Mucosa of stomach (tissue), 1 donor: ENCODE results near the gene PLCL2.

Experiments
- H3K27me3 ChIP-seq: one replicate; pipeline ENCODE4 v1.7.0; 2013; ENCODE audit warnings: mild to moderate bottlenecking, low read length; ENCODE audit not compliant: control insufficient read depth, insufficient read depth
- H3K36me3 ChIP-seq: one replicate; pipeline ENCODE4 v1.7.0; 2013; ENCODE audit warnings: low read length; ENCODE audit not compliant: control insufficient read depth, insufficient read depth
- H3K4me1 ChIP-seq: one replicate; pipeline ENCODE4 v1.7.0; 2013; ENCODE audit warnings: mild to moderate bottlenecking, low read length; ENCODE audit not compliant: control insufficient read depth, insufficient read depth
- H3K4me3 ChIP-seq: one replicate; pipeline ENCODE4 v1.7.0; 2013; ENCODE audit warnings: low read length
- H3K9ac ChIP-seq: one replicate; pipeline ENCODE4 v1.7.0; 2013; ENCODE audit warnings: mild to moderate bottlenecking, low read length, moderate library complexity
- H3K9me3 ChIP-seq: one replicate; pipeline ENCODE4 v1.7.0; 2013; ENCODE audit warnings: mild to moderate bottlenecking, low read length, moderate library complexity; ENCODE audit not compliant: control insufficient read depth
- donor health status: Pancreatic carcinoma.

The PLCL2 gene

GRCh38 chr3:16884748-16885592, at the start of gene PLCL2:
PLCL2 (plus strand) TSS chr3:16884955; CDS start chr3:16885040, 85 bp downstream.
- no peaks in the 10 kb centered on the region for H3K27me3 ChIP-seq
- H3K4me1 ChIP-seq: peaks cover 16% of the 10 kb centered on the region
- H3K9ac ChIP-seq: peak within 1 kb of the TSS; percentile 81
- no peaks in the 10 kb centered on the region for H3K9me3 ChIP-seq
- peak within 1 kb of the TSS; percentile 76 for H3K4me3 ChIP-seq
- H3K36me3 ChIP-seq: no peaks in the 10 kb centered on the region

- Histone ChIP-seq H3K4me3 (no peak overlapping the region), H3K9ac (no peak overlapping the region), H3K36me3 (no peaks in the 10 kb centered on the region), H3K27me3 (no peaks in the 10 kb centered on the region), H3K9me3 (no peaks in the 10 kb centered on the region), H3K4me1 (peaks cover 3% of the 10 kb centered on the region)
These were observed 48.1 kb upstream of the PLCL2 start for GRCh38 chr3:16836505-16837237.

GRCh38 chr3:16837602-16838001, 47.2 kb upstream of the PLCL2 start:
- Histone ChIP-seq H3K27me3 (no peaks in the 10 kb centered on the region), H3K9ac (no peak overlapping the region), H3K4me3 (no peak overlapping the region), H3K36me3 (no peaks in the 10 kb centered on the region), H3K4me1 (peaks cover 12% of the 10 kb centered on the region), H3K9me3 (no peaks in the 10 kb centered on the region)

- H3K9ac ChIP-seq: no peak overlapping the region
- no peak overlapping the region for H3K4me3 ChIP-seq
These were observed 46.2 kb upstream of the PLCL2 start for GRCh38 chr3:16838561-16838960.

GRCh38 chr3:16839271-16840100, 45.3 kb upstream of the PLCL2 start:
- H3K4me1 ChIP-seq: peaks cover 22% of the 10 kb centered on the region
- H3K36me3 ChIP-seq: no peaks in the 10 kb centered on the region
- H3K27me3 ChIP-seq: no peaks in the 10 kb centered on the region
- no peak overlapping the region for H3K4me3 ChIP-seq
- no peak overlapping the region for H3K9ac ChIP-seq
- no peaks in the 10 kb centered on the region for H3K9me3 ChIP-seq

More at GRCh38 chr3:16838561-16838960, 46.2 kb upstream of the PLCL2 start:
- H3K36me3 ChIP-seq: no peaks in the 10 kb centered on the region
- peaks cover 22% of the 10 kb centered on the region for H3K4me1 ChIP-seq
- H3K9me3 ChIP-seq: no peaks in the 10 kb centered on the region
- H3K27me3 ChIP-seq: no peaks in the 10 kb centered on the region

- Histone ChIP-seq H3K4me3 (no peak overlapping the region), H3K27me3 (no peaks in the 10 kb centered on the region), H3K4me1 (peaks cover 22% of the 10 kb centered on the region), H3K36me3 (no peaks in the 10 kb centered on the region), H3K9ac (no peak overlapping the region), H3K9me3 (no peaks in the 10 kb centered on the region)
These were observed 44.7 kb upstream of the PLCL2 start for GRCh38 chr3:16840101-16840424.

- H3K4me3 ChIP-seq: no peak overlapping the region
- no peaks in the 10 kb centered on the region for H3K36me3 ChIP-seq
- H3K4me1 ChIP-seq: peaks cover 22% of the 10 kb centered on the region
- no peaks in the 10 kb centered on the region for H3K27me3 ChIP-seq
- H3K9me3 ChIP-seq: no peaks in the 10 kb centered on the region
- H3K9ac ChIP-seq: peak overlapping the region; percentile 55
These were observed 43.6 kb upstream of the PLCL2 start for GRCh38 chr3:16841041-16841753.

- peaks cover 22% of the 10 kb centered on the region for H3K4me1 ChIP-seq
- H3K9me3 ChIP-seq: no peaks in the 10 kb centered on the region
- peak overlapping the region; percentile 55 for H3K9ac ChIP-seq
- H3K36me3 ChIP-seq: no peaks in the 10 kb centered on the region
- no peak overlapping the region for H3K4me3 ChIP-seq
- no peaks in the 10 kb centered on the region for H3K27me3 ChIP-seq
These were observed 42.9 kb upstream of the PLCL2 start for GRCh38 chr3:16841904-16842271.

- H3K9me3 ChIP-seq: no peaks in the 10 kb centered on the region
- no peaks in the 10 kb centered on the region for H3K36me3 ChIP-seq
- no peaks in the 10 kb centered on the region for H3K27me3 ChIP-seq
- no peak overlapping the region for H3K4me3 ChIP-seq
- peak overlapping the region; percentile 55 for H3K9ac ChIP-seq
- peaks cover 22% of the 10 kb centered on the region for H3K4me1 ChIP-seq
These were observed 42.2 kb upstream of the PLCL2 start for GRCh38 chr3:16842272-16843270.

- Histone ChIP-seq H3K4me3 (no peak overlapping the region), H3K27me3 (no peaks in the 10 kb centered on the region), H3K9me3 (no peaks in the 10 kb centered on the region), H3K4me1 (peaks cover 22% of the 10 kb centered on the region), H3K36me3 (no peaks in the 10 kb centered on the region), H3K9ac (no peak overlapping the region)
These were observed 40.5 kb upstream of the PLCL2 start for GRCh38 chr3:16844222-16844621.
